PC-9 (cell line): ENCODE results near the gene ATP1B3. TPM values are rescaled to one million over a fixed set of nuclear protein-coding genes. Genes with fewer than 3 reads are reported as not detected.
"Not testable (repeated sequence)": the region's sequence is repeated elsewhere in the genome, so short reads cannot be mapped to it uniquely, and the experiment has no call there.

Experiments used
- BruUV-seq: library from RNA; stranded (reverse); fragments of 400-500 nt; replicated peaks from 2 replicates; lab custom pipeline; 2021; lab: Mats Ljungman, UMichigan
- CTCF ChIA-PET: fragments of 300-600 bp; sonication (Branson Sonifier 250); formaldehyde crosslinking; loops from one replicate; lab custom pipeline; 2022; ENCODE audit warnings: antibody characterized with exemption; lab: Charles Lee
- POLR2A ChIA-PET: fragments of 300-600 bp; sonication (Branson Sonifier 250); formaldehyde crosslinking; loops from one replicate; lab custom pipeline; 2022; ENCODE audit warnings: antibody characterized with exemption; ENCODE audit not compliant: unreplicated experiment; lab: Charles Lee
- DNase-seq, 2 experiments: peaks; one replicate each; pipeline versions ENCODE4 v3.0.0 to v3.0.0-alpha.2; 2015 to 2022; ENCODE audit warnings: mixed read lengths in 1 of 2
- H2AFZ ChIP-seq: fragments of 200-600 bp; sonication (generic); 2 replicates; pipeline ENCODE4 v1.8.1; 2017; ENCODE audit warnings: antibody characterized with exemption
- H3F3A ChIP-seq: fragments of 200-600 bp; sonication (generic); 2 replicates; pipeline ENCODE4 v1.8.1; 2017; ENCODE audit warnings: antibody characterized with exemption, mild to moderate bottlenecking, low read depth; ENCODE audit not compliant: insufficient read depth
- H3K27ac ChIP-seq: fragments of 200-600 bp; sonication (generic); 2 replicates; pipeline ENCODE4 v1.6.1; 2016; ENCODE audit warnings: mixed run types
- H3K27me3 ChIP-seq: fragments of 200-600 bp; sonication (generic); 2 replicates; pipeline ENCODE4 v1.6.1; 2016; ENCODE audit warnings: low read depth, mixed run types; ENCODE audit not compliant: insufficient read depth
- H3K36me3 ChIP-seq: fragments of 200-600 bp; sonication (generic); 2 replicates; pipeline ENCODE4 v1.6.1; 2016; ENCODE audit warnings: low read depth, mixed run types
- H3K4me1 ChIP-seq: fragments of 200-600 bp; sonication (generic); replicated peaks from 2 replicates; pipeline ENCODE4 v1.6.1; 2016; ENCODE audit warnings: mixed run types; ENCODE audit not compliant: insufficient read depth
- H3K4me2 ChIP-seq: fragments of 200-600 bp; sonication (generic); 2 replicates; pipeline ENCODE4 v1.6.1; 2017; ENCODE audit warnings: mixed run types
- H3K4me3 ChIP-seq: fragments of 200-600 bp; sonication (generic); 2 replicates; pipeline ENCODE4 v1.6.1; 2016; ENCODE audit warnings: mixed run types
- H3K79me2 ChIP-seq: fragments of 200-600 bp; sonication (generic); 2 replicates; pipeline ENCODE4 v1.6.1; 2017; ENCODE audit warnings: low read depth, mixed run types
- H3K9me2 ChIP-seq: fragments of 200-600 bp; sonication (generic); 2 replicates; pipeline ENCODE4 v1.8.1; 2017; ENCODE audit warnings: mild to moderate bottlenecking; ENCODE audit not compliant: insufficient read depth
- H3K9me3 ChIP-seq: fragments of 200-600 bp; sonication (generic); 2 replicates; pipeline ENCODE4 v1.8.1; 2016; ENCODE audit warnings: low read depth; ENCODE audit not compliant: insufficient read depth
- H4K20me1 ChIP-seq: fragments of 200-600 bp; sonication (generic); 2 replicates; pipeline ENCODE4 v1.8.1; 2017; ENCODE audit not compliant: insufficient read depth
- EZH2 ChIP-seq: fragments of 200-600 bp; sonication (generic); IDR thresholded peaks from 2 replicates; pipeline ENCODE4 v1.8.0; 2017; ENCODE audit warnings: antibody characterized with exemption, low read depth
- intact Hi-C: fragments of 100-400 bp; cut with micrococcal nuclease; formaldehyde crosslinking; loops from one replicate; pipeline ENCODE4 v1.10.0; 2022; ENCODE audit not compliant: unreplicated experiment
- total RNA-seq: library from RNA; stranded (reverse); gene quantifications from 2 replicates; pipeline ENCODE4 v1.2.3, GENCODE V29; 2021
- TF ChIP-seq, protein P1 (sequence below): fragments of 200-600 bp; sonication (generic); conservative IDR thresholded peaks from 2 replicates; pipeline ENCODE4 v1.6.1; 2017; ENCODE audit warnings: mixed run types, antibody characterized with exemption, mild to moderate bottlenecking, moderate library complexity

ATP1B3 gene
- total RNA-seq, 1 experiment from 2014 or later: 69.7 TPM

DNA sequence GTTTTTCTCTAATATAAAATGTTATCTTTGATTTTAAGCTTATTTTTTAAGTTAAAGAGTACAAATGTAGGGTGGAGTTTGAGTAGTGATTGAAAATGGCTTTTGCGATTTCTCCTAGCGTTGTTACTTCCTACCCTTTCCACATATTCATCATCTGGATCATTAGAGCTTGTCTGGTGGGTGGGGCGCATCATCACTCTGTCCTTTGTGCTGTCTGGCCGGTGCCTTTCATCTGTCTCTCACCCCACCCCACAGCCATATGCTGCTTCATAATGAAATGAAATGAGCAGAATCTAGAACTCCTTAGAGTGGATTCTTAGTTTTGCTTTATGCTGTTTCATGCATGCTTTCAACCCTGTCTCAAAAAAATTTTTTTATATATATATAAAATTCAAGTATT is 44.3 kb downstream of the ATP1B3 start:
- Histone ChIP-seq H3K36me3 (peaks cover 11% of the 10 kb centered on the region; the same call in 1 of the 2 replicates), H3K4me1 (no peaks in the 10 kb centered on the region), H3K79me2 (no peaks in the 10 kb centered on the region), H3F3A (no peaks in the 10 kb centered on the region; the same call in 1 of the 2 replicates), H2AFZ (no peak overlapping the region), H3K4me3 (no peak overlapping the region), H3K4me2 (no peak overlapping the region), H3K27ac (no peak overlapping the region), H4K20me1 (no peaks in the 10 kb centered on the region), H3K9me2 (no peaks in the 10 kb centered on the region), H3K9me3 (no peaks in the 10 kb centered on the region), H3K27me3 (no peaks in the 10 kb centered on the region)
- ChIA-PET POLR2A (interaction anchor here (0.7 kb wide), 1 partner anchor 295 kb away, joined by 27 read pairs; no protein-coding TSS in a partner anchor), CTCF (interaction anchor here (0.7 kb wide), 1 partner anchor 46 kb away, joined by 3 read pairs; no protein-coding TSS in a partner anchor)
- intact Hi-C loops: no loop called here
- TF ChIP-seq, protein P1, sequence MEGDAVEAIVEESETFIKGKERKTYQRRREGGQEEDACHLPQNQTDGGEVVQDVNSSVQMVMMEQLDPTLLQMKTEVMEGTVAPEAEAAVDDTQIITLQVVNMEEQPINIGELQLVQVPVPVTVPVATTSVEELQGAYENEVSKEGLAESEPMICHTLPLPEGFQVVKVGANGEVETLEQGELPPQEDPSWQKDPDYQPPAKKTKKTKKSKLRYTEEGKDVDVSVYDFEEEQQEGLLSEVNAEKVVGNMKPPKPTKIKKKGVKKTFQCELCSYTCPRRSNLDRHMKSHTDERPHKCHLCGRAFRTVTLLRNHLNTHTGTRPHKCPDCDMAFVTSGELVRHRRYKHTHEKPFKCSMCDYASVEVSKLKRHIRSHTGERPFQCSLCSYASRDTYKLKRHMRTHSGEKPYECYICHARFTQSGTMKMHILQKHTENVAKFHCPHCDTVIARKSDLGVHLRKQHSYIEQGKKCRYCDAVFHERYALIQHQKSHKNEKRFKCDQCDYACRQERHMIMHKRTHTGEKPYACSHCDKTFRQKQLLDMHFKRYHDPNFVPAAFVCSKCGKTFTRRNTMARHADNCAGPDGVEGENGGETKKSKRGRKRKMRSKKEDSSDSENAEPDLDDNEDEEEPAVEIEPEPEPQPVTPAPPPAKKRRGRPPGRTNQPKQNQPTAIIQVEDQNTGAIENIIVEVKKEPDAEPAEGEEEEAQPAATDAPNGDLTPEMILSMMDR: no peak
- TF ChIP-seq EZH2: no peak
- no TSS peak for BruUV-seq
- no peak for DNase-seq

DNA sequence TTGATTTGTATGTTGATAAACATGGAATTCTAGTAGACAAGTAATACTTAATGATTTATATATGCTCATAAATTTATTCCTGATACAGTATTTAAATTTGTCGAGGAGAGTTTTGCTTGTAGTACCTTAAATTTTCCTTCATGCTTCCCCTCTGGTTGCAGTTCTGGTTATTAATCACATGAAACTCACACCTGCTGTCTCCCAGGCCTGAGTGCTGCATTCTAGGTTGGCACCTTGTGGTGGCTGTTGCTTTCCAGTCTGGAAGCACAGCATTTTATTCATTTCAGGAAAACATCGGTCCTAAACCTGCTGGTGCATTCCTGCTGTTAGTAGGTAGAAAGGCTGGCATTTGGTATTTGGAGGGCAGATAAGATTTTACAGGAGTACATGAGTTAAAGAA is 44.9 kb downstream of the ATP1B3 start:
- ChIA-PET CTCF (no interaction called here), POLR2A (no interaction called here)
- H3K4me2 ChIP-seq: no peak overlapping the region
- H3K79me2 ChIP-seq: no peaks in the 10 kb centered on the region
- no peak overlapping the region for H2AFZ ChIP-seq
- H3K27me3 ChIP-seq: no peaks in the 10 kb centered on the region
- H3K9me2 ChIP-seq: no peaks in the 10 kb centered on the region
- no peaks in the 10 kb centered on the region for H3K4me1 ChIP-seq
- H3K27ac ChIP-seq: no peak overlapping the region
- peaks cover 5% of the 10 kb centered on the region; the same call in 1 of the 2 replicates for H3K36me3 ChIP-seq
- no peak for TF ChIP-seq EZH2
- TF ChIP-seq, protein P1: no peak
- H3K9me3 ChIP-seq: no peaks in the 10 kb centered on the region
- H4K20me1 ChIP-seq: no peaks in the 10 kb centered on the region
- intact Hi-C loops: no loop called here
- no peaks in the 10 kb centered on the region for H3F3A ChIP-seq
- no TSS peak for BruUV-seq
- no peak overlapping the region for H3K4me3 ChIP-seq
- DNase-seq: no peak

DNA sequence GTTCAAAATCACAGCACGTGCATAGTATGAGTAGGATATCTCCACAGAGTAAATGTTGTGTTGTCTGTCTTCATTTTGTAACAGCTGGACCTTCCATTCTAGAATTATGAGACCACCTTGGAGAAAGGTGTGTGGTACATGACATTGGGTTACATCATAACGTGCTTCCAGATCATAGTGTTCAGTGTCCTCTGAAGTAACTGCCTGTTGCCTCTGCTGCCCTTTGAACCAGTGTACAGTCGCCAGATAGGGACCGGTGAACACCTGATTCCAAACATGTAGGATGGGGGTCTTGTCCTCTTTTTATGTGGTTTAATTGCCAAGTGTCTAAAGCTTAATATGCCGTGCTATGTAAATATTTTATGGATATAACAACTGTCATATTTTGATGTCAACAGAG is 49.2 kb downstream of the ATP1B3 start:
- H3K4me3 ChIP-seq, H3K27ac ChIP-seq, H3F3A ChIP-seq, H3K27me3 ChIP-seq, H3K9me3 ChIP-seq, H3K36me3 ChIP-seq, H3K4me2 ChIP-seq, CTCF ChIA-PET, H2AFZ ChIP-seq, DNase-seq, H3K9me2 ChIP-seq, H3K79me2 ChIP-seq, POLR2A ChIA-PET, H3K4me1 ChIP-seq, intact Hi-C loops, H4K20me1 ChIP-seq: not testable (repeated sequence)
- BruUV-seq: TSS peak; percentile 49

DNA sequence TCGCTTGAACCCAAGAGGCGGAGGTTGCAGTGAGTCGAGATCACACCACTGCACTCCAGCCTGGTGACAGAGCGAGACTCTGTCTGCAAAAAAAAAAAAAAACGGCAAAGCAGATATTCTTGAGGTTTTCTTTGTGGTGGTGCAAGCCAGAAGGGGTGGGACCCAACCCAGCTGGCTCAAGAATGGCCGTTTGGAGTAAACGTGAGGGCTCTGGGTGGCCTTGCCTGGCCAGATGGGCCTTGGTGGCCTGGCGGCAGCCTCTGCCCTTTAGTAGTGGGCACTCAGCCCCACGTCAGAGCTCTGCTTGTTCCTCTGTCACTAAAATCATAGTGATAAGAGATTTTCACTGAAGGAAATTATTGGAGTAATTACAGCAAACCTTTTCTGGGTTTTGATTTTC is 50.5 kb downstream of the ATP1B3 start:
- Histone ChIP-seq H4K20me1 (no peaks in the 10 kb centered on the region), H3K9me3 (no peaks in the 10 kb centered on the region), H3K27me3 (no peaks in the 10 kb centered on the region), H3K4me1 (no peaks in the 10 kb centered on the region), H3K4me2 (no peak overlapping the region), H3K79me2 (no peaks in the 10 kb centered on the region), H3K9me2 (no peaks in the 10 kb centered on the region), H3K36me3 (0 out of 2 replicates have a peak, but pooled peaks cover 5% of the 10 kb centered on the region), H3F3A (no peaks in the 10 kb centered on the region; the same call in 1 of the 2 replicates), H2AFZ (no peak overlapping the region), H3K27ac (no peak overlapping the region), H3K4me3 (no peak overlapping the region)
- no peak for TF ChIP-seq EZH2
- TF ChIP-seq, protein P1: no peak
- intact Hi-C loops: no loop called here
- DNase-seq: no peak
- POLR2A ChIA-PET: no interaction called here
- BruUV-seq: no TSS peak
- CTCF ChIA-PET: no interaction called here
